ENCODE results near the gene OSBPL1A.

OSBPL1A gene

DNA sequence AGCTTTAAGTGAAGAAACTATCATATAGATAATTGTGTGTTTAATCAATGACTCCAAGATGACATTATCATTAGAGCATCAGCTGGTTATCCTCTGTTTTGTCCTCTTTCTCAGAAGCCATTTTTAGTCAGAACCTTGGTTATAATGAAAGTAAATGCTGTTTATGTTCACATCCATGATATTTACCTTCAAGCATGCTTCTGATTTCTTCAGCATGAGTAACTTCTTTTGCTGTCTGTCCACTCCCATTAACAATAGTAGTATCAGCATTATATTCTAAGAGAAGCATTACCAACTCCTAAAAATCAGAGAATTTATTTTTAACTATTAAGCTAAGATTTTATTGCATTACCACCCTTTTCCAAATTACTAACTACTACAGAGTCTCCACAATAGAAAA lies 56.3 kb downstream of the OSBPL1A start:
- DNase-seq (ENCODE audit: low read depth) = no peak

DNA sequence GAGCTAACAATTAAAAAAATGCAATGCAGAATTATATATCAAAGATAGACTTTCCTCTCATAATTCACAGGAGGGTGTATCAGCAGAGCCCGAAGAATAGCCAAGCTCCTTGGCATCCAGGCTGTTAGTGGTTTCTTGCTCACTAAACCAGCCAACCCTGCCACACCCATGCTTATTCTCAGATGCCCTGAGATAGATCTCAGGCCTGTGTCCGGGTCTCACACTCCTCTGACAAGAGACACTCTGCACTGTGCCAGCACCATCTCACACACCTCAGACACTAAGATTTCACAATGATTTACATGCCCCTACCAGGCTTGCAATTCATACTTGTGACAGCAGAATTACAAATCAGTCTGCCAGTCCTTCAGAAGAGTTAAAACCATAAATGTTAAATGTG lies 64.5 kb downstream of the OSBPL1A start:
- DNase-seq (ENCODE audit: low read depth) = no peak

DNA sequence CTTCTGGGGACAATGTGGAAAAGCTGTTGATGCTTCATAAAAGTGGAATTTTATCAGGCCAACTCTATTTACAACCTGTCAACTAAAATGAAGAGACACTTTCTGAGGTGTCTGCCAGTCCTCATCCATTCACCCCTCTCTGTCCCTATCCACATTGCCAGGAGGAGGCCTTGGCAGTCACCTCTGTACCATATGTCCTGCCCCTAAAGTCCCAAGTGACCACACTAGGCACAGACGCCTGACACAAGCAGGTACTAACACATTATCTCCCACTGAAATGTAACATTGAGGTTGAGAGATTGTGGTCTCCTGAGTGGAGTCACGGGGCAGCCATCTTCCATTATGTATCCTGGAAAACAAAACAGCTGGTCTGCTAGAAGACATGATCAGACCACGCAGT lies 71.4 kb downstream of the OSBPL1A start:
- no peak for DNase-seq (ENCODE audit: low read depth)

DNA sequence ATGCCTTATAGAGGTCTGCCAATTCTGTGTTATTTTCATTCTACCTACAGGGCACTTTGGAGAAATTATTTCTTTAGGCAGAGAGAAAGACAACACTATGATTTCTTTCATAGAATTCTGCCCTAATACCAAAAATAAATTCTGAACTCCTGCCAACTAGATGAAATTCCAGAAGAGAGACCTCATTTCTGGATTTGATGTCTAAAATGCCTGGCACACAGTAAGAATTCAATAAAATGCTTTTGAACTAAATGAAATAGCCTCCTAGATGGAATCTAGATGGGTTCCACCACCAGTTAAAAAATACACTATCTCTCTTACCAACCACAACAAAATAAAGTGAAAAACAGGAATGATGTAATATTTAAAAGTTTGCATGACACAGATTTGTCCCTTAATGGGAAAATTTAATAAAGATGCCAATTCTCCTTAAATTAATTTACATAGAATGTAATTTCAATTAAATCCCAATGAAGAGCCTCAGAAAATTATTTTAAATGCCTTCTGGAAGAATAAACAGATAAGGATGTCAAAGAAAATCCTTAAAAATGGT lies 75.0 kb downstream of the OSBPL1A start:
- DNase-seq (ENCODE audit: low read depth) = no peak

DNA sequence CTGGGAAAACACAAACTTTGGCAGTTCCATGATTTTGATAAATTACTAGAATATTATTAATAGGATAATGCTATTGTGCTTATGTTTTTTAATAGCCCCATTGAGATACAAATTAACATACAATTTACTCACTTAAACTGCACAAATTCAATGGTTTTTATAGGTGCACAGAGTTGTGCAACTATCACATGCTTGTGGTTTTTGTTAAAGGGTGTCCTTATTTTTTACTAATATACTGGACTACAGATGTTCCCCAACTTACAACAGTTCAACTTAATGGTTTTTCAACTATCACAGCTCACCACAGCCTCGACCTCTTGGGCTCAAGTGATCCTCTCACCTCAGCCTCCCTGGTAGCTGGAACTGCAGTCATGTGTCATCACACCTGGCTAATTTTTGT lies 76.6 kb downstream of the OSBPL1A start:
- DNase-seq (ENCODE audit: low read depth) = no peak

DNA sequence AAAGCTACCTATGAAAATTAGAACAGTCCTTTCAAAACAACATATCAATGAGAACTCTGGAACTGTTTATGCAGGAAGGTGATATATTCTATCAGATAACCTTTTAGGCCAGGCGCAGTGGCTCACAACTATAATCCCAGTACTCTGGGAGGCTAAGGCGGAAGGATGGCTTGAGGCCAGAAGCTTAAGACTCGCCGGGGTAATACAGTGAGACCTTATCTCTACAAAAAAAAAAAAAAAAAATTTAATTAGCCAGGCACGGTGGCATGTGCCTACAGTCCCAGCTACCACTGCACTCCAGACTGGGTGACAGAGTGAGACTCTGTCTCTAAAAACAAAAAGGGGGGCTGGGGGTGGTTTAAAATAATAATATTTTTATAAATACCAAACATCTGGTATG lies 77.9 kb downstream of the OSBPL1A start:
- no peak for DNase-seq (ENCODE audit: low read depth)

DNA sequence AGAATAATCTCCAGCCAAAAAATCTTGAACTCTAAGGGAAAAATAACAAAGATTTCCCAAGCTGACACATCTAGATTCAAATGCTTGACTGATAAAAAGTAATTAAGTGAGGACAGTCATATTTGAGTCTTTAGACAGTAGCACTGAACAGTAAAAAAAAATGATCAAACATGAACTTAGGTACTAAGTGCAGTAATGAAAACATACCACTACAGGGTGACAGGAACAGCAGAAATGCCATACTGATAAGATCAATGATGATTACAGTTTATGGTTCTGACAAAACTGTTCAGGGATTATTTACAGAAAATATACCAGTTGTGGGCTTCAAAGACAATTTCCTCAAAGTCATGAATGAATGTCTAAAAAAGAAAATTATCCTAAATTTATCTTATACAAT lies 80.3 kb downstream of the OSBPL1A start:
- DNase-seq (ENCODE audit: low read depth) = no peak

GRCh38 chr18:24315170-24315569 lies 82.5 kb downstream of the OSBPL1A start:
- DNase-seq (ENCODE audit: low read depth) = no peak

GRCh38 chr18:24306201-24306600 lies 91.4 kb downstream of the OSBPL1A start:
- no peak for DNase-seq (ENCODE audit: low read depth)

DNA sequence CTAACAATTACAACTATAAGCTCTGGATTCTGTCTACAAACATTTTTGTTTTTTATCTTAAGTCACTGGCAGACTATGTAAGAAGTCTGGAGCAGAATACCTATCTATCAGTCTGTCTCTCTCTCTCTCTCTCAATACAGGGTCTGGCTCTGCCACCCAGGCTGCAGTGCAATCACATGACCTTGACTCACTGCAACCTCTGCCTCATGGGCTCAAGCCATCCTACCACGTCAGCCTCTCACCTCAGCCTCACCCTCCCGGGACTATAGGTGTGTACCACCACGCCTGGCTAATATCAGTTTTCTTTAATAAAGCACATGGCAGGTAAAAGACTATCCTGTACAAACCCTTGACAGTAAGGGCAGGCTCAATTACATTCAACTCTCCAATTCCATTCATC lies 96.9 kb downstream of the OSBPL1A start:
- no peak for DNase-seq (ENCODE audit: low read depth)

DNA sequence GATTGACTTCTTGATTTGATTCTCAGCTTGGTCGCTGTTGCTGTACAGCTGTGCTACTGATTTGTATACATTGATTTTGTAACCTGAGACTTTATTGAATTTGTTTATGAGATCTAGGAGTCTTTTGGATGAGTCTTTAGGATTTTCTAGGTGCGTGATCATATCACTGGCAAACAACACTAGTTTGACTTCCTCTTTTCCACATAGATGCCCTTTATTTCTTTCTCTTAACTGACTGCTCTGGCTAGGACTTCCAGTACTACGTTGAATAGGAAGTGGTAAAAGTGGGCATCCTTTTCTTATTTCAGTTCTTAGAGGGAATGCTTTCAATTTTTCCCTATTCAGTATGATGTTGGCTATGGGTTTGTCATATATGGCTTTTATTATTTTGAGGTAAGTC lies 101.3 kb downstream of the OSBPL1A start:
- no peak for DNase-seq (ENCODE audit: low read depth)

- no peak for DNase-seq (ENCODE audit: low read depth)
Observed at GRCh38 chr18:24293254-24293653, 104.4 kb downstream of the OSBPL1A start.

- DNase-seq (ENCODE audit: low read depth) = no peak
Observed at GRCh38 chr18:24278591-24278990, 119.0 kb downstream of the OSBPL1A start.

DNA sequence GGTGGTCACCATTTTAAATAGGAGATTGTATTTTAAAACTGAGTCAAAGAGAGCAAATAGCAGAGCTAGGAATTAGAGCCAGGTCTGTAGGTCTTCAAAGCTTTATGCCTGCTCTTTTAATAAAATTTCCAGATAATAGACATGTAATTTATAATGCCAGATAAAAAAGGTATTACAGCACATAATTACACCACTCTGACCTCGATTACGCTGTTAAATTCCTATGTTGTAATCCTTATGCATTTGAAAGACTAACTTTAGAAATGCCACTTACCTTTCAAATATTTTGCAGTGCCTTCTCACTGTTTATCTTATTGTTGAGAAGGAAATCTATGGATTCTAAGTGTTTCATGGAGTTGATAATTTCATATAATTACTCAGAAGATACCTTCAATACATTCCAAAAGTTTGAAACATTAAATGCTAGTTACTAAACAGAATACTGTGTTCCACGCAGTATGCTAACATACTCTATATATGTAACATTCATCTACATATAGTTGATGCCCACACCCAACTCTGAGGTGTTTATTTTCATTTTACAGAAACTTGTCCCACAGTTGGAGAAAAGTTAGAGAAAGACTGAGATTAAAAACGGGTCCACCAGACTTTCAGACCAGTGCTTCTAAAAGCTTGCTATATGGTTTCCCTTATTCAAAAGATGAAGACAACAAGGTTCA lies 120.0 kb downstream of the OSBPL1A start:
- no peak for DNase-seq (ENCODE audit: low read depth)

DNA sequence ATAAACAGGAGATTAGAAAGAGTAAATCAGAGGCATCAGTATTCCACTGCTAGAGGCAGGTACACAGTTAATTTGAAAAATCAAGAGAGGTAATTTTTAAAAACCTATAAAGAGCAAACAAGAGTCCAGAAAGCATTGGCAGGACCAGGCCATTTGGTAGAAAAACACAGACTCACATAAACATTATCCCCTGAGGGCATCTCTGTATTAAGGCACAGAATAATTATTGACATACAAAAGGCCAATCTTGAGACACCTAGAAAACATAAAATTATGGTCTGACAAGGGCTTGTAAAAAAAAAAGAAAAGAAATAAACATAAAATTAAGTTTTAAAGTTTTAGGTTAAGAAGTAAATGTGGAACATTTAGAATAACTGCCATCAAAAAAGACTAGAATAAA lies 120.6 kb downstream of the OSBPL1A start:
- DNase-seq (ENCODE audit: low read depth) = no peak

GRCh38 chr18:24274837-24275236 lies 122.8 kb downstream of the OSBPL1A start:
- DNase-seq (ENCODE audit: low read depth) = no peak

DNA sequence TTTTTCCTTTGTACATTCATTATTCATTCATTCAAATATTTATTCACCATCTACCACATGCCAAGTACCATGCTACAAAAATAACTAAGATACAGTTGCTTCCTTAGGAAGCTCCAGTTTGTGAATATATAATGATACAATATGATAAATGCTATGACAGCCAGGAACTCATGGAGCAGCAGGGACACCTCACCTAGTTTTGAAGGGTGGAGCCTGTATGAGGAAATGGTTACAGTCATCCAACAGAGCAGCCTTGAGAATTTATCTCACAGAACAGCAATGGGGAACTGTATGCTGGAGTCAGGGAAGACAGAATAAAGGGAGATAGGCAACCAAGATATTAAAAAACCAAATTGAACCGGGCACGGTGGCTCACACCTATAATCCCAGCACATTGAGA lies 124.0 kb downstream of the OSBPL1A start:
- DNase-seq (ENCODE audit: low read depth) = peak; percentile 14

DNA sequence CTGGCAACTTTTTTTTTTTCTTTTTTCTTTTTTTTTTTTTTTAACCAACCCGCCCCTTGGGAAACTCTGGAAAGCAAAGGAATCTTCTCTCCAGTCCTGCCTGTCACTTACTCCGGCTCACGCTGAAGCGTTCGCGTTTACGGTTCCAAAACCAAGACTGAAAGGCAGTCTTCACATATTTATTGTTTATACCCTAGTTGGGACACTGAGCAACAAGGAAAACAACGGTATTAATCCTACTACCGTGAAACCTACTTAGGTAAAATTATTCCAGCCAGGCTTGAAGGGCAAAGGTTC lies 125.4 kb downstream of the OSBPL1A start:
- DNase-seq (ENCODE audit: low read depth) = peak; percentile 50

GRCh38 chr18:24271381-24272228 lies 126.0 kb downstream of the OSBPL1A start:
- DNase-seq (ENCODE audit: low read depth) = peak; percentile 14

DNA sequence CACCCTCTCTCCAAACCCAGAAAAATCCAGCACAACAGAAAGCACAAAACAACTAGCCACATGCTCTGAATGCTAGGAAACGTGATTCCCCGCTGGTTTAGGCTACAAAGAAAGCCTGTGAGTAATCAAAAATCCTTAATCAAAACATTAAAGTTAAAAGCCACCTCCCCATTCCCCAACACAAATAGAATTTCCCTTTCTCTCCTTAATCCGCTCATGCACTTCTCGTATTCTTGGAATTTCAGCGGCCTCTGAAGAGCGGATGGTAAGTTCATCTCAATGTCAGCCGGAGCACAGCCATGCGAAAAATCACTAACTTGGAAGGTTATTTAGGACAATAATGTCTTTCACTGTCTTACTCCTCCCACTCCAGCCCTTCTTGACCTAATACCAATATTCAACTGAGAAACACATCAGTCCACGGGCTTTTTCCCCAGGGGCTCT lies 126.7 kb downstream of the OSBPL1A start:
- peak; percentile 22 for DNase-seq (ENCODE audit: low read depth)

DNA sequence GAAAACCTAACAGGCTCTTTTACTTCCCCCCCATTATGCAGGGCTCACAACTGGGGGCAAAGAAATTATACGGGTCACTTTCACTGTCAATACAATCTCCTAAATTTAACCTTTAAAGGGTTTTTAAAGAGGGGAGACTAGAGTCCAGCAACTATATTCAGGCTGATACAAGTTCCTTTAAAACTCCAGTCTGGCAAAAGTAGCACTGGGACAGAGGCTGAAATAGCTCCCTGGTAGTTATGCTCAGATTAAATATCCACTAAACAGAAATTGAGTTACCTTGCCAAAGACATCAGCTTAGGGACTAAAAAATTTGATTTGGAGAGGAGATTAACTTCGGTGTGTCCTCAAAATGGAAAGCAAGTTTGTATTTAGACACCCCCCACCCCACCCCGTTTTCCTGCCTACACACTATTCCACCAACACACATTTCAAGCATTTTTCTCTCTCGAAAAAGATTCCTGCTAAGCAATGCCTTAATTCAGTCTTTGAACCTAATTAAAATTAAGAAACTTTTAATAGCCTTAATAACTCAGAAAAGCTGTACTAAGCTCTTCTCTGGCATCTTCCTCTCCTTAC lies 127.2 kb downstream of the OSBPL1A start:
- DNase-seq (ENCODE audit: low read depth) = no peak

- no peak for DNase-seq (ENCODE audit: low read depth)
Observed at GRCh38 chr18:24268784-24269550, 128.7 kb downstream of the OSBPL1A start.

Measured in HS-5 (cell line).